ENCODE measurements around the gene OR1E2.
"Not testable (repeated sequence)": the region's sequence is repeated elsewhere in the genome, so short reads cannot be mapped to it uniquely, and the experiment has no call there.

Gene OR1E2

GRCh38 chr17:3433741-3434140 lies at the start of gene OR1E2:
TSS of gene OR1E2 (minus strand) at chr17:3433841. CDS start at chr17:3433841, 0 bp downstream.
- DNase-seq: no peak

DNA sequence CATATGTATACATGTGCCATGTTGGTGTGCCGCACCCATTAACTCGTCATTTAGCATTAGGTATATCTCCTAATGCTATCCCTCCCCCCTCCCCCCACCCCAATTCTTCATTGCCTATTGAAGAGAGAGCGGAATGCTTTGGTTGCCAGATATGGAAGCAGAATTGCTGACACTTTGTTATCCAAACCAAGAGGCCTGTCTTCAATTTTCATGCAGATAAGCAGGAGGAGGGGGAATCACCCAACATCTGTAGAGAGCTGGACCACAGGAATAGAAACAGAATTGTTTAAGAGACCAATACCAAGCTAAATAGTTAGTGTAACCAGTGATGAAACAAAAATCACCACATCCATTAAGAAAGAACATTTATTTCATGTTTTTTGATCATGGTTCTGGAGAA lies 49.2 kb upstream of the OR1E2 start:
- no peak for DNase-seq

DNA sequence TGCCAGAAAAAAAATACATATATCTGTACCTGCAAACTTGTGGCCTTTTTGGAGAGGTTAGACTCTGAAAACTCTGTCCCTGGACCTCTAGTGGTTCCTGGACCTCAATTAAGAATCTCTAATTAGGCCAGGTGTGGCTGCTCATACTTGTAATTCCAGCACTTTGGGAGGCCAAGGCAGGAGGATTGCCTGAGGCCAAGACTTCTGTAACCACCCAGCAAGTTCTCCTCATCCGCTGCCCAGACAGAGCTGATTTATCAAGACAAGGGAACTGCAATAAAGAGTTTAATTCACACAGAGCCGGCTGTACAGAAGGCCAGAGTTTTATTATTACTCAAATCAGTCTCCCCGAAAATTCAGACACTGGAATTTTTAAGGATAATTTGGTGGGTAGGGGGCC lies 46.3 kb upstream of the OR1E2 start:
- no peak for DNase-seq

- no peak for DNase-seq
These were observed 42.4 kb upstream of the OR1E2 start, which contains the start of gene ASPA for GRCh38 chr17:3475812-3476610. TSS of gene ASPA (plus strand) at chr17:3475997. CDS start at chr17:3476160, 163 bp downstream.

DNA sequence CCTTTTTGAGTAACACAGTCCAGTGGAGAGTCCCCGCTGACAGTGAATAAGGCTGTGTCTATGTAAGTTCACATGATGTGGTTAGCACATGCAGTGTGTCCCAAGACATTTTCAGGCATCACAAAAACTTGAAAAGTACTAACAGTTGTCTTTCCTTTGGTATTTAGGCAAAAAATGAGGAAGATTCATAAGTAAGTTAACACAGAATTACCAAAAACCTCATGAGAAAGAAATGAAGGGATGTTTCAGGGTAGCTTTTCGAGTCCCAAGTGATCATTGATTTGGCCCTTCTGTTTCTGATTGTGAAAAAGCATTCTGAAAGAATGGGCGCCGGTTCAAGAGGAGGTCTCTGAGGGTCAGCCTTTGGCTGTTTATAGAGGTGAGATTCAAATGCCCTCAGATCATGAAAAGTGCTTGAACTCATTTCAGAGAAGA lies 41.6 kb upstream of the OR1E2 start:
- no peak for DNase-seq

- DNase-seq: no peak
These were observed 40.6 kb upstream of the OR1E2 start for GRCh38 chr17:3474212-3474611.

- no peak for DNase-seq
These were observed 38.5 kb upstream of the OR1E2 start for GRCh38 chr17:3472137-3472536.

- DNase-seq: no peak
These were observed 38.0 kb upstream of the OR1E2 start, which contains the start of gene SPATA22 for GRCh38 chr17:3471599-3471998. TSS of gene SPATA22 (minus strand) at chr17:3471819. CDS start at chr17:3469325, 2,494 bp downstream.

- DNase-seq: no peak
These were observed 35.9 kb upstream of the OR1E2 start for GRCh38 chr17:3469529-3469928.

DNA sequence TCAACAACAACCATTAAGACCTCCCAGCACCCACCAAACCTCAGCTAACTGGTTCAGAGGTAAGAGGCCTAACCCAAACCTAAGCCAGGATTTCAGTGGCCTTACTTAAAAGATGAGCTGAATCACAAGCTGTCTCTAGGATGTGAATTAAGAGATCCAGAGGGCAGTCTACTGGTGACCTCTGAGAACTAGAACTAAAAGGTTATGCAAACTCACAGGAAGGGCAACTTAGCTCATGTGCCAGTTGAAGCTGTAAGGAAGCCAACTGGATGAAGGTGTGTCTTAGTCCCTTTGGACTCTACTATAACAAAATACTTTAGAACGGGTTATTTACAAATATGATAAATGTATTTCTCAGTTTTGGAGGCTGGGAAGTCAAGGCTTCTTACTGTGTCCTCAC lies 32.7 kb upstream of the OR1E2 start:
- DNase-seq: not testable (repeated sequence)

DNA sequence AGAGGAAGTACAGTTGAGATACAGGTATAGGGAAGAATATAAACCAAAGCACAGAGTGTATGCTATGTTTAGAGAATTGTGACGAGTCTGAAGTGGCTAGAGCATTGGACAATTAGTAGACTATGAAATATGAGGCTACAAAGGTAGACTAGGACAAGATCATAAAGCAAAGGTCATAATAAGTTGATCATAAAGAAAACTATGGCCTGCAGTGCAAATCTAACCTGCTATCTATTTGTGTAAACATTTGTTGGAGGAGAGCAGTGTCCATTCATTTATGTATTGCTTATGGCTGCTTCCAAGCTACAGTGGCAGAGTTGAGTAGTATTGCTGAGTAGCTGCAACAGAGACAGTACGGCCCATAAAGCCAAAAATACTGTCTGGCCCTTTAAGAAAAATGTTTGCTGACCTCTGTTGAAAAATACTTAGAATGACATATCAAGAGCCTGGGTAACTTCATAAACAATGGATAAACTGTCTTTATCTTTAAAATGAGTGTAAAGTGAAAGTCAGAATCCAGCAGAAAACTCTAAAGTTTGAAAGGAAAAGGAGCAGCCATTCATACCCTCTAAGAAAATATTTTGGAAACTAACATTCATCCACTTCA lies 14.5 kb upstream of the OR1E2 start:
- no peak for DNase-seq

GRCh38 chr17:3447625-3448024 lies 14.0 kb upstream of the OR1E2 start:
- DNase-seq: no peak

- DNase-seq: no peak
These were observed 6.8 kb upstream of the OR1E2 start for GRCh38 chr17:3440451-3440850.

DNA sequence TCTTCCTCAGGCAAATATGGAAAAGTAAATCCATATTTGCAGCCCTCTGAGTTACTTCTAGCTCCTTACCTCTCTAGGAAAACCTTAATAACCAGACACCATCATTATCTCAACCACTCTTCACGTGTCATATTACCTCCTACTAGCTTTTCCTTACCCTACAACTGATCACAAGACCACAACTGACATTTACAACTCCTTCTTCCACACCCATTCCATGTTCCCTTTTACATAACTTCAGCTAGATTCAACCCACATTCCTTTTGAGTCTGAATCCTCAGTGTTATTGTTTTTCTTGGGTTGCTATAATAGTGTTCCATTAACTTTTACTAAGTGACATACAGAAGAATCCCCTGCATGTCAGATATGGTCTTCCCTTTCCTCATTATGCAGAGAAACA lies 4.7 kb upstream of the OR1E2 start:
- DNase-seq: no peak

- not testable (repeated sequence) for DNase-seq
These were observed 426 bp downstream of the OR1E2 start for GRCh38 chr17:3433215-3433614.

DNA sequence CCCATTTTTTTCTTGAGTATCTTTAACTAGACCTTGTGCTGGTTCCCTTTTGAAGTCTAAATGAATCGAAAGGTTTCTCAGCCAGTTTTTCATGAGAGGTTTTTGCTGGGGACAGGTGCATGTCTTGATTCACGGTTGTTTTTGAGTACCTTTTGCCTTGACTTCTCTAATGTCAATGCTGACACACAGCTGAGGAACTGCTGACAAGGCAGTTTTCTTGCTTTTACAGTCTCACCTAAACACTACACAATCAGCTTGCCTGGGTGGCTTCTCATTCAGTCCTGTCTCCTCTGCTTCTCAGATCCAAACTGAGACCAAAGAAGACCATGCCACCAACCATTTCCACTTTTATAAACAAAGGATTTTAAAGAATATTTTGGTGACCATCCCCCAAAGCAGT lies 15.4 kb downstream of the OR1E2 start:
- DNase-seq: no peak

GRCh38 chr17:3415610-3416009 lies 18.0 kb downstream of the OR1E2 start:
- no peak for DNase-seq

DNA sequence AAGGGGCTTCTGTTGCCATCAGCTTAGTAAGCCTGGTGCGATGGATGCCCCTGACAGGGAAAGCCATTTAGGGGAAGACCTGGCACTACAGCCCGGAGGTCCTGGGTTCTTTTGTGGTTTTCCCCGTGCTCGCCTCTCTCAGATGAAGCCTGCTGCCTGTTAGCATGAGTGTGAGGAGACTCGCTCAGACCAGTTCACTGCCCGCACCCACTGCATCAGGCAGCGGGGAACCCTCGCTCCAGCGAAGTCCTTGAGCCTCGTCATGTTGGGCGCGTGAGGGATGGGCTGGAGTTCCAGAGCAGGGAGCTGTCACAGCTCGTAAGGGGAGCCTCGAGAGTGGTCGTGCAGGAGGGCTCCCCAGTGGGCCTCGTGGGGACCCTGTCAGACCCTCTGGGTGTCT lies 21.4 kb downstream of the OR1E2 start:
- not testable (repeated sequence) for DNase-seq

- DNase-seq: no peak
These were observed 22.6 kb downstream of the OR1E2 start, which contains the start of gene OR3A3 for GRCh38 chr17:3411070-3411469. TSS of gene OR3A3 (plus strand) at chr17:3411370.

DNA sequence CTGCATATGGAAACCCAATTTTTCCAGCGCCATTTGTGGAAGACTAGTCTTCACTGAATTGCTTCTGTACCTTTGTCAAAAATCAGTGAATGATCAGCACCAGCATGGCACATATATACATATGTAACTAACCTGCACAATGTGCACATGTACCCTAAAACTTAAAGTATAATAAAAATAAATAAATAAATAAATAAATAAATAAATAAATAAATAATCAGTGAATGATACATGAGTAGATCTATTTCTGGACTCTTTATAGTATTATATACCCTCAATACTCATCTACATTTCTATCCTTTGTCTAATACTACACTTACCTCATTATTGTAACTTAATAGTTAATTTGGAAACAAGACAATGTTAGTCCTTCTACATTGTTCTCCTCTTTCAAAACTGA lies 29.8 kb downstream of the OR1E2 start:
- not testable (repeated sequence) for DNase-seq

DNA sequence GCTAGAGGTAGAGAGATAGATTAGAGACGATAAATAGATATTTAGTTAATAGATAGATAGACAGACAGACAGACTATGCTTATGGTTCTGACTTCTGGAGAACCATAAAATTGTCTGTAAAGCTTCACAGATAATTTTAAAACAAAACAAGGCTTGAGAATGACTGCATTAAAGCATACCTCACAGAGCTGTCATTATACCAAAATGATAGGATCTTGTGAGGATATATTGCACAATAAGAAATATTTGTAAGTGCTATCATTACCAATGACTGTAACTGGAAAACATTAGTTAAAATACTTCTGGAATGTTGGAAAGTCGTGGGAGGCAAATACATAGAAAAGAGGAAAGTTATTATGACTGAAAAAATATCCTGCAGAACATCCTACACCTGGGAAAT lies 31.9 kb downstream of the OR1E2 start:
- DNase-seq: no peak

DNA sequence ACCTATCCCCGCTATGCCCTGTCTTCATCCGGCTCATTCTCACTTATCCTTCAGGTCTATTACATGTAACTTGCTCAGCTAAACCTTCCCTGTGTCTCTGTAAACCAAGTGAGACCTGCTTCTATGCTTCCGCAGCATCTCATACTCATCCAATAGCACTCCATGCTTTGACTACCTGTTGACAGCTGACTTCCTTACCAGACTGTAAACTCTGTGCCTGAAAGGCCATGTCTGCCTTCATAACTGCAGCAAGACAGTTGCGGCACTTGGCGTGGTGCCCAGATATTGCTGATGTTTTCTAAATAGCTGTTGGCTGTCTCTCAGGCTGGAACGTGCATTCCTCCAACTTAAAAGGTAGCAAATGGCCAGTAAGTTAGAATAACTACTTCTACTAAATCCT lies 33.6 kb downstream of the OR1E2 start:
- DNase-seq: no peak

DNA sequence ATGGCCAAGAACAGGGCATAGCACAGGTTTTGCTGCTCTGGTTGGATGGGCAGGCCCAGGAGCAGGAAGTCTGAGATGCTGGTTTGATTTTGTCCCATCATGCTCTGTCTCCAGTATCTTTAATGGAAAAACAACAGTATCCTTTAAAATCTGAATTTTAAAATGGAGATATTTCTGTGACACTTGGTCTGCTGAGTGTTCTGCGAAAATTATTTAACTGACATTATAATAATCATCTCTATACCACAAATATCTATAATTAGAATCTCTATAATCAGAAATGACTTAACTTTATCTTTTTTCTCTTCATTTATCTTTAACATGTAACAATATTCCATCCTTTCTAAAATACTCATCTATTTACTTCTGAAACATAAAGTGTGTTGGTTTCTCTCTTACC lies 35.3 kb downstream of the OR1E2 start, which contains the start of gene OR1E1:
OR1E1 (minus strand) TSS at position 101 of the 400 bp plus-strand sequence; CDS start at position 101, 0 bp downstream.
- DNase-seq: no peak

DNA sequence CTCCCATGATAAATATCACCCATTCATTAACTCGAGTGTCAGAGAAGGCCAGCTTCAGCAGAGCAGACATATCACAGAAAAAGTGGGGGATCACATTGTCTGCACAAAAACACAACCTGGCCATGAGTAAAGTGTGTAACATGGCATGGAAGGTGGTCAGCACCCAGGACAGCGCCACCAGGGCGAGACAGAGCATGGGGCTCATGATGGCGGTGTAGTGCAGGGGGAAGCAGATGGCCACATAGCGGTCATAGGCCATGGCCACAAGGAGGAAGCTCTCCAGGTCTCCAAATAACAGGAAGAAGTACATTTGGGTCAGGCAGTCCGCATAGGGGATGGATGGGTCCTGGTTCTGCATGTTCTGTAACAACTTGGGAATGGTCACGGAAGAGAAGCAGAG lies 35.8 kb downstream of the OR1E2 start:
- not testable (repeated sequence) for DNase-seq

Data from KG1 (cell line).